Measurements from ENCODE around the gene ADARB1.

DNA sequence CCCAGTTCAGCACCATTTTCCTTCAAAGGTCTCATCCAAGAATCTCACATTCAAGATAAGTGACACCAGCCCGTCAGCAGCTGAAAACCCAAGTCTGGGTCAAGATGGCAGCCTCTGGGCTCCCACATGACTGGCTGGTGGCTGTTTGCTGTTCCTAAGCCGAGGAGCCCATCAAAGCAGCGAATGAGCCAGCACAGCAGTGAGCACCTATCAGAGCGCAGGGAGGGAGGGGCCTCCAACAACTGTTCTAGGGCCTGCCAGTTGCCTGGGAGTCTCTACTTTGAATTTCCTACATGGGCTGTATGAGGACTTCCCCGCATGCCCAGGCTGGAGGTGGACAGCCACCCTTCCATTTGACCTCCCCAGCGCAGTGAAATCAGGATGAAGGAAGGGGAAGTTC is 102.7 kb downstream of the ADARB1 start:
- TF ChIP-seq CTCF (IDR thresholded peaks at IDR 0.05; ENCODE audit: control extremely low read depth in 1 of 3, insufficient read depth in 1 of 3, low read depth in 1 of 3, low read length in 3 of 3) (no peak), CEBPB (IDR thresholded peaks at IDR 0.05; ENCODE audit: low read depth, low read length) (no peak), CHD2 (IDR thresholded peaks at IDR 0.05; ENCODE audit: low read length) (no peak)

Measured in H1 (cell line).